Glutamatergic neuron (in vitro differentiated cells): ENCODE results near the gene TAF8. TPM values are rescaled to one million over a fixed set of nuclear protein-coding genes. Genes with fewer than 3 reads are reported as not detected.

Source experiments
- DNase-seq: peaks from one replicate; pipeline ENCODE4 v3.0.0; 2022
- H3K27ac Mint-ChIP-seq: one replicate; pipeline ENCODE4 v1.8.0; 2020; ENCODE audit warnings: mild to moderate bottlenecking, mixed read lengths, inconsistent platforms; ENCODE audit not compliant: unreplicated experiment
- H3K27me3 Mint-ChIP-seq: one replicate; pipeline ENCODE4 v1.8.0; 2020; ENCODE audit warnings: mild to moderate bottlenecking, moderate library complexity, mixed read lengths, inconsistent platforms; ENCODE audit not compliant: unreplicated experiment
- H3K36me3 Mint-ChIP-seq: one replicate; pipeline ENCODE4 v1.8.0; 2020; ENCODE audit warnings: mild to moderate bottlenecking, mixed read lengths, inconsistent platforms; ENCODE audit not compliant: unreplicated experiment
- H3K4me1 Mint-ChIP-seq: one replicate; pipeline ENCODE4 v1.8.0; 2020; ENCODE audit warnings: mild to moderate bottlenecking, low read depth, mixed read lengths, inconsistent platforms; ENCODE audit not compliant: unreplicated experiment
- H3K4me3 Mint-ChIP-seq: one replicate; pipeline ENCODE4 v1.8.0; 2020; ENCODE audit warnings: mild to moderate bottlenecking, mixed read lengths, inconsistent platforms; ENCODE audit not compliant: unreplicated experiment
- H3K9me3 Mint-ChIP-seq: one replicate; pipeline ENCODE4 v1.8.0; 2020; ENCODE audit warnings: mild to moderate bottlenecking, moderate library complexity, mixed read lengths, inconsistent platforms; ENCODE audit not compliant: unreplicated experiment
- CTCF ChIP-seq: fragments of 200-600 bp; sonication (generic); IDR thresholded peaks from one replicate; pipeline ENCODE4 v1.5.0; 2021; ENCODE audit not compliant: partially characterized antibody, unreplicated experiment
- total RNA-seq: library from RNA; stranded (reverse); fragmentation: NEBNext Ultra II Directional; extraction: Animal tissue kit (Norgen Biotek cat#: 25700); gene quantifications from one replicate; pipeline ENCODE4 v1.2.1, GENCODE V29; 2021; ENCODE audit not compliant: unreplicated experiment

The TAF8 gene
- total RNA-seq, 1 donor from 2014 or later, result 16.2 TPM

- no peaks in the 10 kb centered on the region for H3K36me3 Mint-ChIP-seq
- peak; percentile 55 for DNase-seq
- H3K4me3 Mint-ChIP-seq, result no peak overlapping the region
- H3K9me3 Mint-ChIP-seq, result peaks cover 7% of the 10 kb centered on the region
- peaks cover 8% of the 10 kb centered on the region for H3K27me3 Mint-ChIP-seq
- peak overlapping the region; percentile 78 for H3K27ac Mint-ChIP-seq
- TF ChIP-seq CTCF, result no peak
- peaks cover 16% of the 10 kb centered on the region for H3K4me1 Mint-ChIP-seq
Observed at GRCh38 chr6:42128460-42129359, 78.4 kb downstream of the TAF8 start.

GRCh38 chr6:42129360-42129676 is 79.0 kb downstream of the TAF8 start:
- Mint-ChIP-seq H3K27ac (no peak overlapping the region), H3K36me3 (no peaks in the 10 kb centered on the region), H3K27me3 (peaks cover 8% of the 10 kb centered on the region), H3K9me3 (peaks cover 7% of the 10 kb centered on the region), H3K4me1 (peaks cover 16% of the 10 kb centered on the region), H3K4me3 (no peak overlapping the region)
- TF ChIP-seq CTCF, result no peak
- DNase-seq, result no peak

GRCh38 chr6:42131531-42131930 is 81.2 kb downstream of the TAF8 start:
- Mint-ChIP-seq H3K36me3 (no peaks in the 10 kb centered on the region), H3K4me3 (no peak overlapping the region), H3K9me3 (peaks cover 7% of the 10 kb centered on the region), H3K4me1 (peaks cover 21% of the 10 kb centered on the region), H3K27ac (no peak overlapping the region), H3K27me3 (peaks cover 8% of the 10 kb centered on the region)
- no peak for TF ChIP-seq CTCF
- no peak for DNase-seq

- H3K27me3 Mint-ChIP-seq, result peaks cover 6% of the 10 kb centered on the region
- peaks cover 18% of the 10 kb centered on the region for H3K4me1 Mint-ChIP-seq
- H3K36me3 Mint-ChIP-seq, result no peaks in the 10 kb centered on the region
- TF ChIP-seq CTCF, result no peak
- H3K9me3 Mint-ChIP-seq, result peaks cover 7% of the 10 kb centered on the region
- H3K4me3 Mint-ChIP-seq, result no peak overlapping the region
- H3K27ac Mint-ChIP-seq, result no peak overlapping the region
- DNase-seq, result no peak
Observed at GRCh38 chr6:42133926-42134325, 83.6 kb downstream of the TAF8 start.

- Mint-ChIP-seq H3K4me1 (peaks cover 20% of the 10 kb centered on the region), H3K27ac (no peak overlapping the region), H3K36me3 (no peaks in the 10 kb centered on the region), H3K27me3 (peaks cover 2% of the 10 kb centered on the region), H3K9me3 (peaks cover 4% of the 10 kb centered on the region), H3K4me3 (no peak overlapping the region)
- no peak for DNase-seq
- no peak for TF ChIP-seq CTCF
Observed at GRCh38 chr6:42135161-42135560, 84.8 kb downstream of the TAF8 start.
